GM19463 (cell line): ENCODE measurements around the gene MRPL32.

ENCODE experiments used
- ATAC-seq: cut with Tn5 transposase; IDR thresholded peaks from one replicate; pipeline ENCODE4 v1.9.1; 2021; ENCODE audit warnings: mild to moderate bottlenecking, moderate library complexity; ENCODE audit not compliant: unreplicated experiment

The MRPL32 gene

GRCh38 chr7:42925630-42926029, 6.5 kb upstream of the MRPL32 start:
- no peak for ATAC-seq

- ATAC-seq = no peak
Measured at GRCh38 chr7:42926204-42926603, 6.0 kb upstream of the MRPL32 start.

GRCh38 chr7:42928754-42929153, 3.4 kb upstream of the MRPL32 start:
- no peak for ATAC-seq

- ATAC-seq = no peak
Measured at GRCh38 chr7:42929449-42929848, 2.7 kb upstream of the MRPL32 start.

GRCh38 chr7:42930889-42931288, 1.3 kb upstream of the MRPL32 start:
- ATAC-seq = no peak

- no peak for ATAC-seq
Measured at GRCh38 chr7:42931447-42931833, 736 bp upstream of the MRPL32 start.

- ATAC-seq = no peak
Measured at GRCh38 chr7:42932811-42933591, 825 bp downstream of the MRPL32 start.

GRCh38 chr7:42934291-42934690, 2.1 kb downstream of the MRPL32 start:
- ATAC-seq = no peak

- ATAC-seq = no peak
Measured at GRCh38 chr7:42935861-42936260, 3.7 kb downstream of the MRPL32 start.

GRCh38 chr7:42939457-42940240, 7.5 kb downstream of the MRPL32 start:
- ATAC-seq = no peak

GRCh38 chr7:42940985-42941847, 9.0 kb downstream of the MRPL32 start:
- no peak for ATAC-seq

- peak; percentile 70 for ATAC-seq
Measured at GRCh38 chr7:42945821-42946626, 13.8 kb downstream of the MRPL32 start.

GRCh38 chr7:42946627-42946950, 14.4 kb downstream of the MRPL32 start:
- ATAC-seq = no peak

- no peak for ATAC-seq
Measured at GRCh38 chr7:42947521-42947920, 15.3 kb downstream of the MRPL32 start.

- no peak for ATAC-seq
Measured at GRCh38 chr7:42950417-42950816, 18.2 kb downstream of the MRPL32 start.

- no peak for ATAC-seq
Measured at GRCh38 chr7:42952328-42952727, 20.2 kb downstream of the MRPL32 start.

- no peak for ATAC-seq
Measured at GRCh38 chr7:42953994-42954393, 21.8 kb downstream of the MRPL32 start.

- no peak for ATAC-seq
Measured at GRCh38 chr7:42956062-42956461, 23.9 kb downstream of the MRPL32 start.

GRCh38 chr7:42959549-42959948, 27.4 kb downstream of the MRPL32 start:
- no peak for ATAC-seq

GRCh38 chr7:42960762-42961161, 28.6 kb downstream of the MRPL32 start:
- peak; percentile 83 for ATAC-seq

- ATAC-seq = no peak
Measured at GRCh38 chr7:42961170-42961569, 29.0 kb downstream of the MRPL32 start.
